Thyroid gland (tissue), 4 donors: ENCODE data around the gene ZNF358. TPM values are rescaled to one million over a fixed set of nuclear protein-coding genes. Genes with fewer than 3 reads are reported as not detected.

Experiments
- DNase-seq, 2 donors: peaks; one replicate each; pipeline ENCODE4 v3.0.0-alpha.2; 2019
- H3K27ac ChIP-seq, 3 donors: fragments of 200-600 bp; sonication (generic); 1 replicate in 2 of 3; 2 replicates in 1 of 3; pipeline ENCODE4 v1.5.1; 2016 to 2019; ENCODE audit warnings: mild to moderate bottlenecking in 1 of 3, moderate library complexity in 1 of 3
- H3K27me3 ChIP-seq: fragments of 200-600 bp; sonication (generic); one replicate; pipeline ENCODE4 v1.5.1; 2019
- H3K36me3 ChIP-seq, 2 donors: fragments of 200-600 bp; sonication (generic); one replicate each; pipeline ENCODE4 v1.5.1; 2016 to 2019
- H3K4me1 ChIP-seq, 2 donors: fragments of 200-600 bp; sonication (generic); one replicate each; pipeline ENCODE4 v1.5.1; 2017 to 2019
- H3K4me3 ChIP-seq, 3 donors: fragments of 200-600 bp; sonication (generic); replicated peaks in 1 of 3; 1 replicate in 2 of 3; 2 replicates in 1 of 3; pipeline ENCODE4 v1.5.1; 2016; ENCODE audit warnings: mild to moderate bottlenecking in 1 of 3
- H3K9me3 ChIP-seq: fragments of 200-600 bp; sonication (generic); one replicate; pipeline ENCODE4 v1.5.1; 2017
- CTCF ChIP-seq, 6 experiments: fragments of 200-600 bp in 3 of 6; fragments of 450-650 bp in 3 of 6; sonication (generic) in 3 of 6; IDR thresholded peaks; one replicate each; pipeline ENCODE4 v1.5.1; 2016 to 2019; ENCODE audit warnings: antibody characterized with exemption in 6 of 6, mild to moderate bottlenecking in 2 of 6, inconsistent platforms in 1 of 6, moderate library complexity in 1 of 6
- POLR2A ChIP-seq, 2 donors: fragments of 450-650 bp; IDR thresholded peaks; one replicate each; pipeline ENCODE4 v1.6.1; 2017; ENCODE audit warnings: antibody characterized with exemption in 2 of 2, mild to moderate bottlenecking in 2 of 2, moderate library complexity in 1 of 2
- WGBS, 2 donors: methylation state at CpG; one replicate each; pipeline ENCODE4 v1.1.5; 2017; 5-methylcytosine and 5-hydroxymethylcytosine counted together
- intact Hi-C: fragments of 100-400 bp; cut with DNase I; formaldehyde crosslinking; loops from one replicate; pipeline ENCODE4 v1.15.1; 2023
- total RNA-seq, 4 donors: library from RNA; depleted of rRNA; stranded (reverse); fragments of >200 nt; gene quantifications; one replicate each; pipeline ENCODE4 v1.2.3, GENCODE V29; 2016

Gene ZNF358
- total RNA-seq, 4 donors from 2014 or later, result 57.6 to 102 (median 69.5) TPM

GRCh38 chr19:7519361-7520130 lies 3.6 kb downstream of the ZNF358 start:
- H3K4me1 ChIP-seq, result peaks cover 19 to 29% of the 10 kb centered on the region in 2 donors

GRCh38 chr19:7520131-7521051 lies 4.5 kb downstream of the ZNF358 start:
- Histone ChIP-seq H3K27me3 (no peaks in the 10 kb centered on the region), H3K4me3 (no peak overlapping the region), H3K36me3 (peaks cover 8 to 11% of the 10 kb centered on the region in 2 donors), H3K27ac (no peak overlapping the region), H3K4me1 (peaks cover 19 to 29% of the 10 kb centered on the region in 2 donors), H3K9me3 (no peaks in the 10 kb centered on the region)
- no peak for DNase-seq
- intact Hi-C loops, result no loop called here
- TF ChIP-seq POLR2A (IDR thresholded peaks at IDR 0.05) (no peak), CTCF (IDR thresholded peaks at IDR 0.05) (no peak)
- WGBS, 2 donors, result 90 to 93% methylated on average over 39 to 42 of the region's 51 CpGs

More at GRCh38 chr19:7519361-7520130, 3.6 kb downstream of the ZNF358 start:
- Histone ChIP-seq H3K9me3 (no peaks in the 10 kb centered on the region), H3K36me3 (peaks cover 8 to 11% of the 10 kb centered on the region in 2 donors), H3K4me3 (no peak overlapping the region), H3K27ac (no peak overlapping the region), H3K27me3 (no peaks in the 10 kb centered on the region)
- intact Hi-C loops, result no loop called here
- WGBS, 2 donors, result 96 to 97% methylated on average over 48 to 52 of the region's 74 CpGs
- no peak for DNase-seq
- TF ChIP-seq CTCF (IDR thresholded peaks at IDR 0.05) (no peak), POLR2A (IDR thresholded peaks at IDR 0.05) (no peak)

DNA sequence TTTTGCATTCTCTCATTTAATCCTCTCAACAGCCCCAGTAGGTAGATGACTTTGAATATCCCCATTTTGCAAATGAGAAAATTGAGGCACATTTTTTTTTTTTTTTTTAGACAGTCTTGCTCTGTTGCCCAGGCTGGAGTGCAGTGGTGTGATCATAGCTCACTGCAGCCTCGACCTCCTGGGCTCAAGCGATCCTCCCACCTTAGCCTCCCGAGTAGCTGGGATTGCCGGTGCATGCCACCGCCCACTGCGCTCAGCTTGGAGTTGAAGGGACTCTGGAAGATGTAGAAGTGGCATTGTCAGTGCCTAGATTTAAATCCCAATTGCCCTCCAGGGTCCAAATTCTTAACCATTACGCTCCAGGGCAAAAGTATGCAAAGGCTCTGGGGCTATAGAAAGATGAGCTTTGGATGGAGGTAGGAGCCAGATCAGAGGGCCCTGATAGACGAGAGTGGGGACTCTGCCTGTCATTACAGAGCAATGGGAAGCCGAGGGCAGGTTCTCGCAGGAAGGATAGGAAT lies 5.7 kb downstream of the ZNF358 start:
- DNase-seq, result no peak
- intact Hi-C loops, result no loop called here
- no peaks in the 10 kb centered on the region for H3K9me3 ChIP-seq
- TF ChIP-seq CTCF (IDR thresholded peaks at IDR 0.05) (no peak), POLR2A (IDR thresholded peaks at IDR 0.05) (no peak)
- no peaks in the 10 kb centered on the region for H3K27me3 ChIP-seq
- H3K4me1 ChIP-seq, result peaks cover 17 to 26% of the 10 kb centered on the region in 2 donors
- peak overlapping the region in 1 of 3 donors; percentile 10 for H3K27ac ChIP-seq
- peaks cover 8 to 11% of the 10 kb centered on the region in 2 donors for H3K36me3 ChIP-seq
- no peak overlapping the region for H3K4me3 ChIP-seq
- WGBS, 2 donors, result 42 to 46% methylated on average over 10 of the region's 10 CpGs

- H3K27me3 ChIP-seq, result no peaks in the 10 kb centered on the region
- DNase-seq, result peak; percentile 100
- peak within 1 kb of the TSS; percentile 23 to 77 (median 66) for H3K4me3 ChIP-seq
- H3K9me3 ChIP-seq, result no peaks in the 10 kb centered on the region
- peak within 1 kb of the TSS in 1 of 3 donors; percentile 10 for H3K27ac ChIP-seq
- peak in 2 of 6 experiments; percentile 18 to 57 for TF ChIP-seq CTCF (IDR thresholded peaks at IDR 0.05)
- TF ChIP-seq POLR2A (IDR thresholded peaks at IDR 0.05), result peak in 1 of 2 donors; percentile 61
- peaks cover 11 to 19% of the 10 kb centered on the region in 2 donors for H3K4me1 ChIP-seq
- peaks cover 8 to 11% of the 10 kb centered on the region in 2 donors for H3K36me3 ChIP-seq
- intact Hi-C loops, result no loop called here
- 2 to 4% methylated on average over 9 to 35 of the region's 65 CpGs for whole genome bisulfite sequencing, 2 donors
These were observed 6.4 kb downstream of the ZNF358 start, which contains the start of gene MCOLN1 for GRCh38 chr19:7522072-7522922. Gene MCOLN1 (plus strand): TSS chr19:7522624. CDS start chr19:7522751, 127 bp downstream.
